Stromal cell of bone marrow (primary cell): ENCODE results near the gene BBS9.
"Not testable (repeated sequence)": the region's sequence is repeated elsewhere in the genome, so short reads cannot be mapped to it uniquely, and the experiment has no call there.

Experiments
- DNase-seq: peaks from one replicate; pipeline ENCODE4 v3.0.0-alpha.2; 2012; ENCODE audit warnings: low read depth

Gene BBS9

DNA sequence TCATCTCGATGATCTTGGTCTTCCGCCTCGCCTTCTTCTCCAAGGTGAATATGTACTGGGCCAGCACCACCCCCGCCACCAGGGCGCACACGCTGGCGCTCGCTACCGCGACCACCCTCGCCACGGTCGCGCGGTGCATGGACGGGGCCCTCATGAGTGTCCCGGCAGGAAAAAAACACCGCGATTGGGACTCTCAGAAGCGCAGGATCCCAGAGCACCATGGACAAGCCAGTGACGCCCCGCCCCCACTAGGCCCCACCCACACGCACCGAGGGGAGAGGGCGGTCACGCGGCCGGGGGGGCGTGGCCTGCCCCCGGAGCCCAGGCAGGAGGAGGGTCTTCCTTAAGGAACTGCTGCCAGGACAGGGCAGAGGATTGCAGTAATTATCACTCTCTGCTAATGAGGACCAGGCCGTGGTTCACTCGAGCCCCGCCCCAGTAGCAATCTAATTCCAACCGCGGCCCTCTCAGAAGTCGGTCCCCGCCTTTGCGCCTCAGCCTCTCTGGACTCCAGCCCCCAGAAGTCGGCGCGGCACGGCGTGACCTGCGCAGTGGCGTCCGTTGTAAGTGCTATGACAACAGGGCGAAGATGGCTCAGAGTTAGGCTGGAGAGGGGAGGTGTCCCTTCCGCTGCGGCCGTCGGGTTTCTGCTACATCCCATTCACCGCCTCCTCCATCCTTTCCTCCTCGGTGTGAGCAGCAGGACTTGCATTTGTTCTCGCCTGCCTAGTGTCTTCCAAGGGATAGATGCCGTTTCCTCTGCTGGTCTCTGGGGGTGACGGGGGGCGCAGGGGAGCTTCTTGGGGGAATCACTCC, at the start of gene BBS9:
BBS9 (plus strand) TSS at position 575 of the 816 bp plus-strand sequence. CDS start 16,689 bp downstream, outside the sequence.
- DNase-seq, result peak; percentile 92

DNA sequence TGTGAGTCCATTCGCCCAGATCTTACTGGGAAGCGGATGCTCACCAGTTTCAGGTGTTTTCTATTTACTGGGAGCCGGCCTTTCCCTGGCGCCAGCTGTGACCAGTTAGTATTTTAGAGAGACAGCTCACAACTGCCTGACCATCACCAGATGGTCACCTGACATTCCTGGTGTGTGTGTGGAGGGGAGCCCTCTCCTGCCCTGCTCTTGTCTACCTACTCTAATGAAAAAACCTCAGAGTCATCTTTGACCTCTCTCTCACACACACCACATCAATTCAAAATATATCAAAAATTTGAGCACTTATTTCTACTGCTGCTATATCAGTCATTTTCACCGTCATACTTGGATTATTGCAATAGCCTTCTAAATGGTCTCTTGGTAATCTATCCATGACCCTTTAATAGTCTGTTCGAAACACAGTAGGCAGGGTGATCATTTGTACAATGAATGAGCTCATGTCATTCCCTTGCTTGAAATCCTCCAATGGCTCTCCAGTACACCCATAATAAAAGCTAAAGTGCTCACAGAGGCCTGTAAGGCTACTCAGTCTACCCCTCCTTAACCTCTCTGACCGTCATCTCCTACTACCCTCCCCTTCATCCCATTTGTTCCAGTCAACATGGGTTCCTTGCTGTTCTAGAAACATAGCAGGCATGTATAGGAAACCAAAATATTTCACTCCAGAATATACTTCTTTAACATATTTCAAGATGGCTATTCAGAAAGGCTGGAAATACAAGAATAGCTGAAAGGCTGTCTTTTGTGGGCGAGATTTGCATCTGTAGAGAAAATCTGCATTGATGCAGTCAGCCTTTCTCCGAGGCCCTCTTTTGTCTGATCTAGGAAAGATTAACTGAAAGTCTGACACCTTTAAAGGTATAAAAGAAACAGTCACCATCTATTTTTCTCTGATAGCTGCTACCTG, 49.3 kb upstream of the BBS9 start:
- no peak for DNase-seq

DNA sequence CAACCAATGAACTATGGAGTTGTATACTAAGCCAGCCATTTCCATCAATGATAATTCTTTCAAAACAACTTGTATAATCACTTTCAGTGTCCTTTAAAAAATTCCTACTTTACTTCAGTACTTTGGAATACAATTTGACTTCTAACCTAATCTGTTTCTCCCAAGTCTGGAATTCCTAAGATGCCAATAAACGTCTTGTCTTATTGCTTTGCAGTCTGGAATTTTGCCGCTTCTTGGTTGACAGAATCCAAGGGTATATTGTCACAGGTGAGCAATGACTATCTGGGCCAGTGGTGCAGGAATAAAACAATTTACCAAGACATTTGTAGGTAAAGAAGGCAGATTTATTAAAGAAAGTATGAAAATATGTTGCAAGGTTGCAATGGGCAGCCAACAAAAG, 42.0 kb upstream of the BBS9 start:
- no peak for DNase-seq

DNA sequence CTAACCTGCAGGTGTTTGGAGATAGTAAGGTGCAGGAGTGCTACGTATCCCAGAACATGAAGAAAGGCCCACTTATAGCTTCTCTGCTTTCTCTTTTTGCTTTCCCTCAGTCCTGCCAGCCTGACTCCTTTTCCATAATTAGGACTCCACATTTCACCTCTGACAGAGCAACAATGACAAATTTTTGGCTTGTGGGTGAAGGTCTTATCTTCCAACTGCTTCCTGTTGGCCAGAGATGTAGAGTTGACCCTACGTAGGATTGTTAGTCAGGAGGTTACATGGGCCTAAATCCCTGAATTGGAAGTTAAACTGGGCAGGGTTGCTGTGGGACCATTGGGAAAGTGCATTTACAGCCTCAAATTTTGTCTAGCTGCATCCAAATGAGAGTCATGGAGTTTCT, 41.5 kb upstream of the BBS9 start:
- no peak for DNase-seq

DNA sequence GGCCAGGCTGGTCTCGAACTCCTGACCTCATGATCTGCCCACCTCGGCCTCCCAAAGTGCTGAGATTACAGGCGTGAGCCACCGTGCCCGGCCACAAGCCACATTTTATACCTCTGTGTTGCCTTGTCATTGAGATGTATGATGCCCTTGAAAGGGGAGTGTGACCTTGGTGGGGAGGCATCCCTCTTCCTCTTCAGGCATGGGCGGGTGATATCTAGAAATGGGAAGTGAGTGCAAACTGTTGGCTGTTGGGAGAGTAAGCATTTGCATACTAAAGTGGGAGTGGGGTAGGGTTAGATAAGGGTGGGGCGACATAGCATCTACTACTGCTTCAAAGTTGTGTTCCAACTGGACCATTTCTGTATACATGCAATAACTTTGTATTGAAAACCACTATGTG, 40.2 kb upstream of the BBS9 start:
- DNase-seq, result no peak

DNA sequence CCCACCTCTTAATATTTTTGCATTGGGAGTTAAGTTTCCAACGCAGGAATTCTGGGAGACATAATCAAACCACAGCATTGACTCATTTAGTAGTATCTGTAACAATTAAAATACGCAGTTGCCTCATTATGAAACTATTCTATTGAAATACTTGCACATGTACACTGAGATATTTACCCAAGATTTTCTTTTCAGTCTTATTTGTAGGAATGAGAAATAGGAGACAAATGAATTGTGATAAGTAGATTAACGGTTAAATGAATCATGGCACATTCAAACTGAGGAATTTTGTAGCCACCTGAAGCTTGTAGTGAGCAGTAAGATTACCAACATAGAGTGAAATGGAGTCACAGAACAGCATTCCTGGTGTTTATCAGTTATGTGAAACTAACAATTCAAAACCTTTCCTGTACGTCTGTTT, 38.2 kb upstream of the BBS9 start:
- no peak for DNase-seq

DNA sequence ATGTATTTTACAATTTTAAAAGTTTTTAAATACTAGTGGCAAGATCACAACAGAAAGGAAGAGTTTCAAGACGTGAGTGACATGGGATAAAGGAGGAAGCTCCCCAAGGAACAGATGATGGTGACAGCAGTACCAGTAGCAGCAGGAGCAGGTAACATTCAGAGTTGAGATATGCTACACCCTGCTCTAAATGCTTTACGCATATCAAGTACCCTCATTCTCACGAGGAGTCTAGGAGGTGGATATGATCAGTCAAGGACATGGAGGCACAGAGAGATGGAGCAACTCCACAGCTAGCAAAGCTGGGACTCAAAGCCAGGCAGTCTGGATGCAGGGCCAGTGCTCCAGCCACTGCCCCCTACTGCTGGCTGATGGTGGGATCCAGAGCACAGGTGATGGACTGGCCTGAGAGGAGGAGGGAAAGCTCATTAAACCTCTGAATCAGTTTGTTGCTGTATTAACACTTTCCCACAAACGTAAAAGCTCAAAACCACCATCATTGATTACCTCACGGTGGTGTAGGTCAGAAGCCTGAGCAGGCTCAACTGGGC, 37.6 kb upstream of the BBS9 start:
- no peak for DNase-seq

DNA sequence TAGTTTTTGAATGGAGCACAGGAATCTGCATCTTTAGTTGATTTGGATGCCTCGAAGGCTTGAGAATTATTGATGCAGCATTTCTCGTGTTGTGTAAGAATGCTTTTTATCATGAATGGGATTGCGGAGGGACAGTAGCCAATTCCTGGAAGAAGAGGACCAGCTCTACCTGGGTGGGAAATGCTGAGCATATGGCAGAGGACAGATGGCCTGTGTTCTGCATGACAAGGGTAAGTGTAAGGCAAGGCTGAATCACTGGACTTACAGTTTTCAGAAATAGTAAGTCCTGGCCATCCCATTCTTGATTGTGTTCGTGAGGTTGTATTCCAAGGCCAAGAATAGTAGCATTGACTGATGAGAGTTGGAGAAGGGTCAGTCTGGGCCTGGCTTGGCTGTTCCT, 36.1 kb upstream of the BBS9 start:
- no peak for DNase-seq

DNA sequence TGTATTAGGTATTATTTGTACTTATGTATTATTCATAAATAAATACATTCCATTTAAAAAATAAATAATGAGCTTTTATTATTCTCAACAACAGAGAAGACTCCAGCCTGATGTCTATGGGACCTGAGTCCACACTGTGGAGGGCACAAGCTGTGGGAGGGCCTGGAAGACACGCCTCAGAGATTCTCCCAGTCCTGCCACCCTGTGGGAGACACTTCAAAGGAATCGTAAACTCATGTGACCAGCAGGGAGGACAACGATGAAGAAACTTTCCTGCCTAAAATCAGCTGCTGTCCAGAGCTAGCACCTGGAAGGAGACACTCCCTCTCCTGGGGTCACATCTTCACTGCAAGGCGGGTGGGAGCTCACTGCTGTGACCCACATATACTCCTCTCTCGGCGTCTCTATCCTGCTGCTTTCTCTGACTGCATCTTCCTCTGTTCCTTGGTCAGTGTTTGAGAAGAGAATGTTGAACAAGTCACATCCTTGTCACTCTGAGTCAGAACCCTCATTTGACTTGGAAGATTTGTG, 34.6 kb upstream of the BBS9 start:
- not testable (repeated sequence) for DNase-seq

DNA sequence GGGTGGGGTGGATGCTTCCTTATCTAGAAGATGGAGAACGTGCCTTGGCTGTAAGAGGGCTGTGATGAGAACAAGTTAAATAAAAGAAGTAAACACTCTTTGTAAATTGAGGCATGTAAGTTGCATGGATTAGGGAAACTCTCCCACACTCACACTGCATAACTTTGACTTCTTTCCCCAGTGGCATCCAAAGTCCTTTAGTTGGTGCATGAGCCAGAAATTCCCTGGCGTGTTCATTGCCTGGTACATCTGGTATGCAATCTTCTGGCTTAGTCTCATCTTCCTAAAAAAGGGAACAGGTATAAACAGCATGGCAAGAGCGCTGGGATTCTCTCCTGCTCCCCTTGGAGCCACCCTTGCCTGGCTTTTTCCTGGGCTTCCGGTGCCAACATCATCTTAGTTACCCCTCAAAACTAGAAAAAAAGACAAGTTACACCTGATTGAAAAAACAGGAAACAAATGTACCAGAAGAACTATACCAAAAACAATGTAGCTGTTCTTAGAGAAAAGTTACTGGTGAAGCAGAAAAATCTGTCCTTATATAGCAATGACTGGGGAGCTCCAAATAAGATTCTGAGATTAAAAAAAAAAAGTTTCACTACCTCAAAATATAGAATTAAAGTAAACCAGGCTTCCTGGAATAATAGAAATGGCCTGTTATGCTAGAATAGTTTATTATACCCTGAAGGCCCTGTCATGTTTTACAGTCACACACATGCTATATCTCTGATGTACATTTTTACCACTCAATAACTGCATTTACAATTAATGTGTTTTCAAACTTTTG, 30.0 kb upstream of the BBS9 start:
- no peak for DNase-seq

DNA sequence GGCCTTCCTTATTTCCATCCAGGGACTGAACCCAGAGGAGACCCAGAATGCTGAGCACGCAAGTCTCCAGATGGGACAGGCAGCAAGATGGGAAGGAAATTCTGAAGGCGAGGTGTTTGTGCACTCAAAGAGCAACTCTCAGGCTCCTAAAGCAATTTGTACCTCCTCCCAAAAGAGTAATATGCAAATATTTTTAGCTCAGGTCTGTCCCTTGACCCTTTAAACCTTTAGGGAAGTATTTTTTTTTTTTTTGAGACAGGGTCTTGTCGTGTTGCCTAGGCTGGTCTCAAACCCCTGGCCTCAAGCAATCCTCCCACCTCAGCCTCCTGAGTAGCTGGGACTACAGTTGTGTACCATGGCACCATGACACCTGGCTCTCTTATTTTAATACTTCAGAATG, 28.6 kb upstream of the BBS9 start:
- no peak for DNase-seq

DNA sequence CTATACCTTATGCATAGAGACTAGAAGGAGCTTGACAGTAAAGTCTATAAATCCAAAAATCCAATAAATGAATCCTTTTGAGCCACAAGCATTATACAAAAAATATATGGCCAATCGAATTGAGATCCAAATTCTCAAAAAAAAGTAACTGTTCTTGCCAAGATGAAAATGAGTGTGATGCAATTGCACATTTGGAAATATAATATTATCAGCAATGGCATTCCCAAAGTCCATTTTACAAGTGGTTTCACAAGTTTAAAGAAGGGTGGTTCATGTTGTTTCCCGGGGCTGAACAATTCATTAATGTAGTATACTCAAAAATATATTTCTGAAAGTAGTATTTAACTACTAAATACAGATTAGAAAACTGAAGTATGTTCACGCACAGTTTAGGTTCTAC, 27.5 kb upstream of the BBS9 start:
- no peak for DNase-seq

DNA sequence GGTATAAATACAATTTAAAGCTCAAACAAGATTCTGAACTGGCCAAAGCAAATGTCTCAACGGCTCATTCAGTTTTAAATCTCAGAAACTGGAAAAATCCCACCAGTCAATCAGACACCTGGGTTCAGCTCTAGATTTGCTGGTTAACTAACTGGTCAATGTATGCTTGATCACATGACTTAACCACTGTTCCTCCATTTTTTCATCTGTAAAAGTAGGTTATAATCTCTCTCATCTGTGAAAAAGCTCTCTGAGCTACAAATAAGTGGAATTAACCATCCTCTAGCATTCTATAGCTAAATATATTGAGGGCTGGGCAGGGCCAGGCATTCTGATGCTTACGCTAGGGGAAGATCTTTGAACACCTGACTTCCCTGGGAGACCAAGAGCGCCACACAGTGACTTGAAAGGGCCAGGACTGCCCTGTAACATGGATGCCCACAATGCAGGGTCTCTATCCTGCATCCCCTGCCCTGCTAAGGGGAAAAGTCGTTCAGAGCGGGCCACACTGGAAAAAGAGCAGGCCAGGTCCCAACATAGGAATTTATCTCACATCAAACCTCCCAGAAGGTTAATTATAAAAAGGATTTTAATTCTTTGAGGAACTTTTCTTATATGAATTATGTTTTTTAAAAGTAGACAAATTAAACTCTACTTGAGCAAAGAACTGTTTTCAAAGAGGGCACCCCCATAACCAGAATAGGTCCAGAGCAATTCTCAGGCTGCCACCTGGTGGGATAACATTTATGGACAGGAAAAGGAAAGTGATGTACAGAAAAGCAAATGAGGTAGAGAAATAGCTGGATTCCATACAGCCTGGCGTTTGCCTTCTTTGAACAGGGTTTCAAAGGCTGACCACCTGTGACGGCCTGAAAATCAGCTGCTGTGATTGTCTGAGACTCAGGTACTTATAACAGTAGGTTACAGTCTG, 22.0 kb upstream of the BBS9 start:
- no peak for DNase-seq

DNA sequence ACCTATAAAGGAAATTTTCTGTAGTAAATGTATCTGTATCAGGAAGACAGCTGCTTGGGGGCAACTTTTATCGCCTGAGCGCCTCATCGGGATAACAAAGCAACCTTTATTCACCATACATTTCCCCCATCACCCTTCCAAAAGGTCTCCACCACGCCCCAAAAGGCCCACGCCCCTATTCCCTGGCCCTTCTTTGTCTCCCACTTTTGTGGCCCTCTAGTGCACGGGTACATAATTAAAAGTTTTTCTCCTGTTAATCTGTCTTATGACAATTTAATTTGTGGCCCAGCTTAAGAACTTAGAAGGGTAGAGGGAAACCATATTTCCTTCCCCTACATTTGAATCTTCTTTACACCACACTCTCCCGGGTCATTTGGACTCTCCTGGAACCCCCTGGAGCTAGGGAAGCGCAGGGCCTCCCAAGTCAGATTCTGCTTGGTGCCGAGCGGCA, 20.8 kb upstream of the BBS9 start:
- DNase-seq, result no peak

DNA sequence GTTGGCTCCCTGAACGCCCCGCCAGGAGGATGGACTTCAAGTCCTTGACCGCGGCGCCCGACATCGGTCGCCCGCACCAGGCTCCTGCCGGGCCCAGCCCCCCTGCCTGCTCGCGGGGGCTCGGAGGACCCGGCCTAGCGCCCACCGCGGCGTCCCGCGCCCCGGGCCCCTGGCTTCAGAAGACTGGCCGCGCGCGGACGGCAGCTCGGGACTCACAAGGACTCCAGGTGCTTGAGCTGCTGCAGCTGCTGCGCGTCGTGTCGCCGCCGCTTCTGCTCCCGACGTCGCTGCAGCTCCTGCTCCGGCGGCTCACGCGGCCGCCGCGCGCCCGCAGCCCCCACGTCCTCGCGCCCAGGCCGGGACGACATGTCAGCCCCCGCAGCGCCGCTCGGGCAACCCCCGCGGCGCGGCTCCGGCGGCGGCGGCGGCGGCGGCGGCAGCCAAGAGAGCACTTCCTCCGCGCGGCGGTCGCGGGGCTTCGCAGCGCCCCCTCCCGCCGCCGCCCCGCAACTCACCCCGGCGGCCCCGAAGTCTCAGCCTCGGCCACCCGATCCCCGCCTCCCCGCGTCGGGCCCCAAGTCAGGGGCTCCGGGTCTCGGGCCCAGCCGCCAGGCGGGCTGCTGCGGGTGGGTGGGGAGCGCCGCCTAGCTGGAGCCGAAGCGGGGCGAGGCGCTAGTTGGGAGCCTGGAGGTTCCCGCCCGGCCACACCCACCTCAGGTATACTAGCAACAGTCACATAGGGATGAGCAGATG, 20.2 kb upstream of the BBS9 start, which contains the start of gene RP9:
RP9 (minus strand) TSS at position 400 of the 753 bp plus-strand sequence; CDS start at position 368, 32 bp downstream.
- DNase-seq, result peak; percentile 31

DNA sequence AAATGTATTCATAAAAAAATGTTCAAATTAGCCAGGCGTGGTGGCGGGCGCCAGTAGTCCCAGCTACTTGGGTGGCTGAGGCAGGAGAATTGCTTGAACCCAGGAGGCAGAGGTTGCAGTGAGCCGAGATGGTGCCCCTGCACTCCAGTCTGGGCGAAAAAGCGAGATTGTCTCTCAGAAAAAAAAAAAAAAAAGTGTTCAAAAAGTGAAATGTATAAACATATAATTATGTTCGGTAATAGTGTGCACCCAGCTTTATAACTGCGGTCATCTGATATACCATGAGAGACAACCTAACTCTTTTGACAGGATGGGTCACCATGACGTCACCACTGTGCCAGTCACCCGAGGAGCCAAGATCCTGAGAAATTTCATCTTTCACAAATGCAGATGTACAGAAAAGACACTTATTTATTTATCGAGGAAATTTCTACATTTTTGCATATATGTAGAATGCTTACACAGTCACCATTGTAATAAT, 19.6 kb upstream of the BBS9 start:
- no peak for DNase-seq

DNA sequence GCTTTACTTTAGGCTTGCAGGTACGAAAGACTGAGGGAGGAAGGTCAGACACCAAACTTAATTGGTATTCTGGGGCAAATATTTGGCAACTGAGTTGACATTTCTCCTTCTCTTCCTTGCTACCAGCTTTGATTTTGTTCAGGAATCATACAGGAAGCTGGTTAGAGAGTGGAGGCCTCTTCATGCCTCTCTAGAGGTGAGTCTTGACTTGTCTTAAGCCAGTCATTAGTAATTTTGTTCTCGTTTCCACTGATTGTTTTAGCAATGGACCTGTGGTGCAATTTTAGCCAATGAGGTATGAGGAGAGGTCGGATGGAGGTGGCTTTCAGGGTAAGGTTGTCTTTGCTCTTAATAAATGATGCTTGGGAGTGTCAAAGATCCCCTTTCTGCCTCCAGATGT, 17.8 kb upstream of the BBS9 start:
- no peak for DNase-seq

DNA sequence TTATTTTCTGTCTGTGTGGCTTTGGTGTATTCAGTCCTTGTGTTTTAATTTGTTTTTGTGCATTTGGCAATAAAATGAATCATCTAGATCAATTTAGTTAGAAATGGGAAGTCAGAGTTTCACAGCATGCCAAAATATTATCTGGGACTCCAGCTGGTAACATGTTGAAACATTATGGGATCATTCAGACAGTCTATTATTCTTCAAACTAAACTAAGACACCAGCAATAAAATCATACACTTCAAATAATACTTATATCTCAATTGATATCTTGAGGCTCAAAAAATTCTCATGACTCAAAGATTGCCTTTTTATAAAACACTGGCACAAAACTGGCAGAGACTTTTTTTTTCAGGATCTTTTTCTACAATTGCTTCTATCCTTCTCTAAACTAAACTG, 14.4 kb upstream of the BBS9 start:
- no peak for DNase-seq

DNA sequence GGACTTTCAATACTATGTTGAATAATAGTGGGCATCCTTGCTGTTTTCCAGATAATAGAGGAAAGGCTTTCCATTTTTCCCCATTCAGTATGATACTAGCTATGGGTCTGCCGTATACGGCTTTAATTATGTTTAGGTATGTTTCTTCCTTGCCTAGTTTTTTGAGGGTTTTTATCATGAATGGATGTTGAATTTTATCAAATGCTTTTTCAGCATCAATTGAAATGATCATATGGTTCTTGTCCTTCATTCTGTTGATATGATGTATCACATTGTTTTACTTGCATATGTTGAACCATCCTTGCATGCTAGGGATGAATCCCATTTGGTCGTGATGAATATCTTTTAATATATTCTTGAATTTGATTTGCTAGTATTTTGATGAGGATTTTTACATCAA, 11.0 kb upstream of the BBS9 start:
- DNase-seq, result no peak
